HG02642 (cell line): Measurements from ENCODE around the gene PCDHB12.

Experiments
- ATAC-seq: cut with Tn5 transposase; IDR thresholded peaks from one replicate; pipeline ENCODE4 v1.9.1; 2021; ENCODE audit warnings: mild to moderate bottlenecking; ENCODE audit not compliant: unreplicated experiment, poor library complexity

The PCDHB12 gene

DNA sequence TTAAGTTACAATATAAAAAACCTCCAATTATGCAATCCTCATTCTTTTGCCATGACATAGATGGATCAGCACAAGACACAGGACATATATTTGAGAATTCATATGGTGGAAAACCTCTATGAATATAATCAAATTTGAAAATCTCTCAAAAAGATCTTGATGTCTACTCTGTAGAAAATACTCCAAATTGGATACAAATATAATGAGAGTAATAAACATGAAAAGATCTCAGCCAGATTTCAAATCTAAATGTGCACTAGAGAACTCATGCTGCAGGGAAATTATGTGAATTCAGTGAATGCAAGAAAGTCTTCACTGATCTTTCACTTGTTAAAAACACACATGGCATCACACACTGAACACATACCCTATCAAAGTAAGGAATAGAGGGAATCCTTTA is 50.4 kb downstream of the PCDHB12 start:
- no peak for ATAC-seq

DNA sequence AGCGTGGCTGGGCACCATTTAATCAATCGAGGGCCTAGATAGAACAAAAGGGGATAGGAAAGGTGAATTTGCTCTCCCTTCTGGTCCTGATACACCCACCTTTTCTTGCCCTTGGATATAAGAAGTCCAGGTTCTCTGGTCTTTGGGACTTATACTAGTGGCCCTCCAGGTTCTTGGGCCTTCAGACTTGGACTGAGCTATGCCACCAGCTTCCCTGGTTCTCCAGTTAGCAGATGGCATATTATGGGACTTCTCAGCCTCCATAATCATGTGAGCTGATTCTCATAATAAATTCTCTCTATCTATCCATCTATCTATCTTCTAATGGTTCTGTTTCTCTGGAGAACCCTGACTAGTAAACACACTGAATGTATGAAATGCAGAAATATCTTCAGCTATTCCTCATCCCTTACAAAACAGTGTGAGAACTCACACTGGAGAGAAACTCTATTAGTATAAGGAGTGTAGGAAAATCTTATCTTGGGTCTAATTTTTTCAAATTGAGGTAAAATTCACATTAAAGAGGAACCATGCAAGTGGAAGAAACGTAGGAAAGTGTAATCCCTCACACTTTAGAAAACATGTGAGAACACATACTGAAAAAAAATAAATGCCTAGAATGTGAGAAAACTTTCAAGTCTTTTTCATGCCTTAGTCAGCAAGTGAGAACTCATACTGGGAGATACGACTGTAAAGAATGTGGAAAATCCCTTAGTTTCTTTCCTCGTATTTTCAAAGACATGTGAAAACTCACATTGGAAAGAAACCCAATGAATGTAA is 52.1 kb downstream of the PCDHB12 start:
- no peak for ATAC-seq

DNA sequence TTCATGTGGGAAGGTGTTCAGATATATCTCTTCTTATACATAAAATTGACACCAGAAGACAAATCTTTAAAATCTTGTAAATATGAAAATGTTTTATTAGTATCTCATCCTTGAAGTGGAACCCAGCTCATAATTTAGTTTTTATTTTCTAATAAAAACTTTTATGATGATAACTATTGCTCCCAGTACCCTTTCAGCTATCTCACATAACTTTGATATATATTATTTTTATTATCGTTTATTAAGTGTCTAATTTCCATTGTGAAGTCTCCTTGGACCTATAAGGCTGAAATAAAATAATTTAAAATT is 52.7 kb downstream of the PCDHB12 start:
- no peak for ATAC-seq
